H1 (cell line): ENCODE data around the gene ADIPOR2. TPM values are rescaled to one million over a fixed set of nuclear protein-coding genes. Genes with fewer than 3 reads are reported as not detected.

Source experiments
- CHD2 ChIP-seq: IDR thresholded peaks from 2 replicates; pipeline ENCODE4 v1.6.1; 2012; ENCODE audit warnings: low read length, improper control_type of control experiment
- CHD7 ChIP-seq: fragments of 300-600 bp; sonication (generic); IDR thresholded peaks from 2 replicates; pipeline ENCODE4 v1.7.1; 2012; ENCODE audit warnings: low read length, moderate library complexity, mild to moderate bottlenecking, inconsistent platforms; ENCODE audit not compliant: insufficient replicate concordance
- polyA plus RNA-seq, 7 experiments: library from polyadenylated mRNA; depleted of rRNA in 3 of 7; stranded (reverse) in 5 of 7; unstranded in 2 of 7; fragments of >200 nt in 5 of 7; fragments of 200-250 nt in 2 of 7; gene quantifications; 1 replicate in 5 of 7; 2 replicates in 1 of 7; 4 replicates in 1 of 7; pipeline versions ENCODE4 v1.2.1 to v1.2.3, GENCODE V29; 2011 to 2013; ENCODE audit warnings: missing spikeins in 2 of 7, mixed read lengths in 2 of 7
- total RNA-seq: library from RNA; stranded (reverse); fragmentation: NEBNext Ultra II Directional; extraction: Animal tissue kit (Norgen Biotek cat#: 25700); gene quantifications from 2 replicates; pipeline ENCODE4 v1.2.1, GENCODE V29; 2021

The ADIPOR2 gene
- total and polyA plus RNA-seq, 2 of the 8 experiments (the other 6 are each of a cell fraction or from before 2014, with no cell fraction given), result 17.5 to 50.8 TPM

GRCh38 chr12:1706632-1706980, 15.7 kb downstream of the ADIPOR2 start (continued):
- TF ChIP-seq CHD7 (no peak), CHD2 (no peak)
